Astrocyte of the hippocampus (primary cell): ENCODE measurements around the gene FRY.
A peak's percentile ranks its signal among the peaks of the same experiment; 100 is the strongest.

Experiments used
- DNase-seq: peaks from one replicate; pipeline ENCODE4 v3.0.0; 2011; ENCODE audit warnings: low read depth, low spot score

FRY gene

GRCh38 chr13:32256243-32256642 lies 224.7 kb downstream of the FRY start:
- no peak for DNase-seq

DNA sequence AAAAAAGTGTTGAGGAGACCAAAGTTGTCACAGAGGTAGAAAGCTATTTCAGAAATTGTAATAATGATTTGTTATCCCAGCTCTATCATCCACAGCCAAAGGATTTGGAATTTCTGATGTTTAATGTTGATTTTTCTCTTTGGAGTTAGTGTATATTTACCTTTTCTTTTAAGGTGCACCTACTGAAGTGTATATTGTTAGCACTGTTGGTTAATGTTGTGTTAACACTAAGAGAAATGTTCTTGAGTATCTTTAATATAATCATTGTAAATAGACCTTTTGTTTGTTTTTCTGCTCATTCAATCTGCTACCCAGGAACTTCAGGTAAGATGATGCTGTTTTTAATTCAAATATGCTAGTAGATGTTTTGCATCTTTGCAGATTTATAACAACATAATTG lies 226.1 kb downstream of the FRY start:
- no peak for DNase-seq

GRCh38 chr13:32259116-32259515 lies 227.5 kb downstream of the FRY start:
- no peak for DNase-seq

DNA sequence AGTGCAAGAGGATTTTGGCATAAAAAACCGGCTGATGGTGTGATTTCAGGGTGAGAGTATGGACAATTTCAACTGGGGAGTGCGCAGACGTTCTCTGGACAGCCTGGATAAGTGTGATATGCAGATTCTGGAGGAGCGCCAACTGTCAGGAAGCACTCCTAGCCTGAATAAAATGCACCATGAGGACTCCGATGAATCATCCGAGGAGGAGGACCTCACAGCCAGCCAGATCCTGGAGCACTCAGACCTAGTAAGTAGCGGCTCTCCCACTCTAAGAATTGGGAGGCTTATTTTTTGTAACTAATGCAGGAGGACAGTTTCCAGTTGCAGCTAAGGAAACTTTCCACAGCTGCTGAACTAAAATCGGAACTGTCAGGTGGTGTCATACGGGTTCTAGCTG lies 230.0 kb downstream of the FRY start:
- peak; percentile 82 for DNase-seq

DNA sequence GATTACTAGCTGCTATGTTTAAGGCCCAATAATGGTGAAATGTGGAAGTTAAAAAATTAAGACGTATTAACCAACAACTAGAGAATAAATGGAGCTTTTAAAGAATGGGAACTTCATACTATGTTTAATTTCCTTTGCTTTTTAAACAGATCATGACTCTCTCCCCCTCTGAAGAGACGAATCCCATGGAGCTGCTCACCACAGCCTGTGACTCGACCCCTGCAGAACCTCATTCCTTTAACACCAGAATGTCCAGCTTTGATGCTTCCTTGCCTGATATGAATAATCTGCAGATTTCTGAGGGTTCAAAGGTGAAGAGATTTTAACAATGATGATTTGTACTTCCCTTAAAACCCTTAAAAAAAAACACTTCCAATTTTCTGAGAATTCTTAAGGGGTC lies 230.6 kb downstream of the FRY start:
- peak; percentile 11 for DNase-seq

DNA sequence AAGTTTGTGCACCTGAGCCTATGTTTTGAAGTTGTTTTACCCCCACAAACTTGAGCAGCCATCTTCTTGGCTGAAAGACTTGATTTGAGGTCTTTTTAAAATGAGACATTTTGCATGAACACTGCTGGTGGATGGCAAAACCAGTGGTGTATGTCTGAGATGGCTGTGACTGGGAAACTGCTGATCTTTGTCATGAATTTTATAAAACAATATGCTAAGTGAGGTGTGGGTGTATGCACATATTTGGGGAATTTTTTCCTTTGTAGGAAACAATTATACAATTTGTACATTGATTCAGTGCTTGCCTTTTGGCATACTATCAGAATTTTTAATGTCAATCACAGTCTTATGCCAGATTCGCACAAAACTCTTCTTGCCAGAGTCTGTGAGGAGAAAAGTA lies 231.0 kb downstream of the FRY start:
- no peak for DNase-seq

GRCh38 chr13:32264407-32264806 lies 232.8 kb downstream of the FRY start:
- peak; percentile 32 for DNase-seq

DNA sequence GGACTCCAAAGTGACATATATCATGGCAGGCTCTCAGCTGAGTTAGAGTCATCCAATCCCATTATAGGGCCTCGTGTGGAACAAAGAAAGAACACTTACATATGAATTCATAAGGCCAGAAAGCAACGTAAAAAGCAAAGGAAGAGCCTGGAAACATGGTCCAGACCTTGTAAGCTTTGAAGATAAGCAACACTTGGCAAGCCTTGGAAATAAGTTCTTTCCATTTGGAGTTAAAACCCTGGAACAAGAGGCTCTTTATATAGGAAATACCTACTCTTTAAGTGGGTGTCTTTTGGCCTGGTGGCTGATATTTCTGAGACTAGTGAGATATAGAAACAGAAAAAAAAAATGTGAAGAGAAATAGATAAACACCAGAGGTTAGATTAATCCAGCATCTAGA lies 234.2 kb downstream of the FRY start:
- DNase-seq: no peak

GRCh38 chr13:32266130-32266529 lies 234.6 kb downstream of the FRY start:
- DNase-seq: no peak

GRCh38 chr13:32267836-32268439 lies 236.4 kb downstream of the FRY start:
- peak; percentile 36 for DNase-seq

DNA sequence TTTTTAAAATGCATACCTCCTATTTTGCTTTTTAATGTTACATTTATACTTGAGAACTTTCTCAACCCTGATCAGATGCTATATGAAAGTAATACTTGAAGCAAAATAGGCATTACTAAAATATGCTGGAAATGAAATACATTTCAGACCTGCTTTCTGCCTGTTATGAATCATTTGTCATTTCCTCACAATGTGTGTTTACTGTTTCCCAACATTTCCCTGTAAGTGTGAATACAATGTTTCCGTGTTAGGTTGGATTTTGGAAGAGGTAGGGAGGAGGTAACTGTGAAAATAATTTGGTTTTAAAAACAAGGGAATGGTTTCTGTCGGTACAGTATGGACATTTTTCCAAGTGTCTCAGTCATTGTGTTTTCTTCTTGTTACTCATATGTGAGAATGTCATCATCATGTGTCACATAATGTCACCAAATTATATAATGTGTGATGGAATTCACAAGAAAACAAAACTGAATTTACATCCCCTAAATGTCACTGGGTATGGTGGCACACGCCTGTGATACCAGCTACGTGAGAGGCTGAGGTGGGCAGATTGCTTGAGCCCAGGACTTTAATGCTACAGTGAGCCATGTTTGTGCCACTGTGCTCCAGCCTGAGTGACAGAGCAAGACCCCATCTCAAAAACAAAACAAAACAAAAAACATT lies 240.6 kb downstream of the FRY start:
- no peak for DNase-seq

- no peak for DNase-seq
These were observed 246.3 kb downstream of the FRY start for GRCh38 chr13:32277839-32278238.

GRCh38 chr13:32278426-32278825 lies 246.9 kb downstream of the FRY start:
- DNase-seq: peak; percentile 73

DNA sequence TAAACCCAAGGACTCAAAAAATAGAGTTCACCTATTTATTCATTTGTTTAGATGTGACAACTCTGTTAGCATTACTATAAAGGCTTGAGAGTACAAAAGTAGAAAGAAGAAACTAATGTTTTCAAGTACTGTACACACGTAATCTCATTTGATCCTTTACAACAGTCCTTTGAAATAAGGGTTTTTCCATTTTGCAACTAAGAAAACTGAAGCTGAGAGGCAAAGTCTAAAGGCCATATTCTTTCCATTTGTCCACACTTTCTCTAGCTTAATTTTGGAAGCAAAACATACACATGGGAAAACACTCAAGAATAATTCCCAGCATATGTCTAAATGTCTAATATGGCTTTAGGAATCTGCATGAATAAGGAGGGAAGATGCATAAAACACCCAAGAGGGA lies 249.5 kb downstream of the FRY start:
- no peak for DNase-seq

- no peak for DNase-seq
These were observed 250.6 kb downstream of the FRY start for GRCh38 chr13:32282096-32282711.

DNA sequence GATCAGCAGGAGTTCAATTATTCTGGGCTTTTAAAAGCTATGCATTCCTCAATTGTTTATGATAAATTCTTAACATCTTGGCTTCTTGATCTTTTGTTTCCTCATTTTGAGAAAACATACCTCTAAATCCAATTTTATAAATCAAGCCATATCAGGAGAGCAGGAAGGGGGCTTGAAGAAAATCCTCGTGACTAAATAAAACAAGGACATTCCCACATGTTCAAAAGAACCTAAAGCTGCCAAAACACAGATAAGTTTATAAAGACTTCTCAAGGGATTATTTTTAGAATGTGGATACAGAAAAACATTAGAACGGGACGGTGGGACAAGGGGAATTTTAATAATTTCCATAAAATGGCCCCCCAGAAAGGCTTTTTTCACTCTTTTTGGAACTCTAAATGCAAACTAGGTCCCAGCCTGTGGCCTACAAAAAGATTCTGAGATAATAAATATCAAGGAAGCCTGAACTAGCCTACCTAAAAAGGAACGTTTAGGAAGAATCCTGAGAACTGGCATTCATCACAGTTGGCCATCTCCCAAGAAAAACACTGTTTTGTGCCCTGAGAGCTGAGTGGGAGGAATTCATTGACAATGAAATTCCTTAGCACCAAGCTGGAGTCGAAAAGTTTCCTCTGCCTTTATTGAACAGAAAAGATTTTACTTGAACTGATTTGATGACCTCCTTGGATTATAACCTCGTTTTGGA lies 253.5 kb downstream of the FRY start:
- DNase-seq: peak; percentile 96

GRCh38 chr13:32285633-32285965 lies 254.0 kb downstream of the FRY start:
- DNase-seq: no peak

DNA sequence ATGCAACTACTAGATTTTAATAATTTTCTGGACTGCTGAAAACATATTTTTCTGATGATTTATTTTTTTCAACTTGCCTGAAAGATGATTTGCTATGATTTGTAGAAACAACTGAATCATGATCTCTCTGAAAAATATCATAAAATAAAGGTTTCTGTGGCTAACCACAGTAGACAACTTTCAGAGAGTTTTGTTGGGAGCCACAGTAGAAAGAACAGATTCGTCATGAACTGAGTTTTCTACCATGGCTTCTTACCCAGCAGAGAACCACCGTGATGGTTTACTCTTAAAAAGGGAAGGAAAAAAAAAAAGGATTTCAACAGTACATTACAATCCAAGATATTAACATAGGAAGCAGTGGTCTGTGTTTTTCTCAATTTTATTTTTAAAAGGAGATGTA lies 265.6 kb downstream of the FRY start:
- DNase-seq: no peak

DNA sequence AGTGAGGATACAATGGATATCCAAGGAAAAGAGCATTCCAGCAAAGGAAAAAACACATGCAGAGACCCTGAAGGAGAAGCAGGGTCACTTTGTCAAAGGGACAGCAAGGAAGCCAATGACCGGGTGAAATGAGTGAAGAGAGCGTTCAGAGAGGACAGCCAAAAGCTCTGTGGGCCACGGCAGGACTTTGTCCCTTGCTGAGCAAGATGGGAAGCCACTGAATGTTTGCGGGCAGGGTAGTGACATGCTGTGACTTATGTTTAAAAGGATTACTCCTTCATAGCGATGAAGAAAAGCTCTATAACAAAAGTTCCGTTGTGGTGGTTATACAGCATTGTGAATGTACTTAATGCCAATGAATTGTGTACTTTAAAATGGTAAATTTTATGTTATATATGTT lies 267.1 kb downstream of the FRY start:
- DNase-seq: no peak

DNA sequence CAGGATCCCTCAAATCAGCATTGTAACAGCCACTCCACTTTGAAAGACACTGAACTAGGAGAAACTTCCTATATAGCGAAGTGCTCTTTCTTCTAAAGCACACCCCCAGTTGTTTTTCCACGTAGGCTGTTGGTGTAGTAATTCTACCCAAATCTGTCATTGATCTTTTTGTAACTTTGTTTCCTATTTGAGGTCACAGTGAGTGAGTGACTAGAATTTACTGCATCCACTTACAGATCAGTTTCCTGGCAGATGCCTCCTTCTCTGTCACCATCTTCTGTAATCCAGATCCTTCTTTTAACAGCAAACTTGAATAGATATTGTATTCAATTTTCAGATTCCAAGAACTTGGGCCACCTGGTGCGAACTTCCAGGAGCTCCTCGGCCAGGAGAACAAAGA lies 268.3 kb downstream of the FRY start:
- no peak for DNase-seq

- DNase-seq: no peak
These were observed 268.8 kb downstream of the FRY start for GRCh38 chr13:32300406-32300805.

DNA sequence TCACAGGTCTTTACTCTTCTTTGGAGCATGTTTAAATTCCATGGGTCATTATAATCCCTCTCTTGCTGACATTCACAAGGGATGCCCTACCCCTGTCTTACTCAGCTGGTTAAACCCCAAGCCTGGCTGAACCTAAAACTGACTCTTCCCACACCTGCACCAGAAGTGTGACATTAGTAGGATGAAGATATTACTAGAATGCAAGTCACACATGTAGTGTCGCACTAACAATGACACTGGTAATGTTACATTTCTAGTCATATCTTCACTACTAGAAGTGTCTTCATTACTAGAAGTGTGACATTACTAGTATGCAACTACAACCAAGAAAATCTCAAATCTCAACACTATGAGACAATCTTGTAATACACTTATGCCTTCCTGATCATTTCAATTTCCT lies 269.3 kb downstream of the FRY start:
- no peak for DNase-seq

DNA sequence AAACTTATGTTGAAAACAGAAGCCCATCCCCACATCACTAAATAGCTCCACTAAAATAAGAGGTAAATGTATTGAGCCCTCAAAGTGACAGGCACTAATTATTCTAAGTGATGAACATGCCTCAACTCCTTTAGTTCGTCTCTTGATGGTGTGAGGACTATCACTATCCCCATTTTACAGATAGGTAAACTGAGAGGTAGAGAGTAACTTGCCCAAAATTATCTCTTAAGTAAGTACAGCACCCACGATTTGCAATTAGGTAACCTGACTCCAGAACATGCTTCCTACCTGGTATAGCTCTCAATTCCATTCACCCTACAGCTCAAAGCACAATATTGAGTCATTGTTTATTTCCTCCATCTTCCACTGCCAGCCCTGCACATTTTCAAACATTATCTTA lies 270.9 kb downstream of the FRY start:
- DNase-seq: no peak
